Glomerular visceral epithelial cell (primary cell): ENCODE data around the gene KLHDC8A.
"Not testable (repeated sequence)": the region's sequence is repeated elsewhere in the genome, so short reads cannot be mapped to it uniquely, and the experiment has no call there.

Experiments
- DNase-seq: peaks from one replicate; pipeline ENCODE4 v3.0.0-alpha.2; 2016; ENCODE audit errors: extremely low spot score

The KLHDC8A gene

GRCh38 chr1:205371871-205372660 lies 15.3 kb upstream of the KLHDC8A start:
- DNase-seq: no peak

DNA sequence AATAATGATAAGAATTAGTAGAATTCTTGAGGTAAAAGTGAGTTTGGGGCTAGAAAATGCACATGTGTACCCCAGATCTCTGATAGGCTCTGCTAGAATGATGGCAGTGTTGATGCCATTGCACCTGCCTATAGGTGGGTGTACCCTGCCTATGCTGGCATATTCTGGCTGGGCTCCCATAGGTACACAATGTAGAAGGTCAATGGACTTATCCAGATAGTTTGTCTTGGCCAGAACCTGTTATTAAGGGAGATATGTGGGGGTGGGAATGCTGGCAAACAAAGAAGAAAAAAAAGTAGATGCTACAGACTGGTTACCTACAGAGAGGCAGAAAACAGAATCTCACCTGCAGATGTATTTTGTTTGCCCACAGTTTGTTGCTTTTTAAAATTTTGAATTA lies 14.1 kb upstream of the KLHDC8A start:
- no peak for DNase-seq

DNA sequence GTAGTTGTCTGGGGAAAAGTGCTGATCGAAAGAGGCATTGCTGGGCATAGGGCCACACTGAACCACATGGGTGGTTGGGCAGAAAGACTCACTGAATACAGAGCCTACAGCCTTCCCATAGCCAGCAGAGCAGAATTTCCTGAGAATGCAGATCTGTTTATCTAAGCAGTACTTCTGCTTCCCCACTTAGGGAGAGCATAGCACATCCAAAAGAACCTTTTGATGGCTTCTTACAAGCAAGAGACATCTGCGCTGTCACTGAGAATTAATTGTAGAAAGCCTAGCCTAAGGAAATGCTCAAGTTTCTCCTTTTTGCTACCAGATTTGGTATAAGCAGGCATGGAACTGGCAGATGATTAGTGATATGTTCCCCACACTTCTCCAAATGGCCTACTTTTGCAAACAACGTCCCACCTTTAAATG lies 13.0 kb upstream of the KLHDC8A start:
- DNase-seq: no peak

DNA sequence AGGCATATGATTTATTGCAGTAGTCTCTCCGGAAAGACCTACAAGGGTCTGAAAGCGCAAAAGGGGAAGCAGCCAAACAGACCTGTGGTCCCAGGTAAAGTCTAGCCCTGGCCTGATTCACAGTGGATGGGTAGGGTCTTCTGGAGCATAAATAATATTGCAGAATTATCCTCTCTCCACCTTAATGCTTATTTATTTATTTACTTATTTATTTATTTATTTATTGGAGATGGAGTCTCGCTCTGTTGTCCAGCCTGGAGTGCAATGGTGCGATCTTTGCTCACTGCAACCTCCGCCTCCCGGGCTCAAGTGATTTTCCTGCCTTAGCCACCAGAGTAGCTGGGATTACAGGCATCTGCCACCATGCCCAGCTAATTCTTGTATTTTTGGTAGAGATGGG lies 11.8 kb upstream of the KLHDC8A start:
- no peak for DNase-seq

GRCh38 chr1:205365945-205366463 lies 9.3 kb upstream of the KLHDC8A start:
- no peak for DNase-seq

DNA sequence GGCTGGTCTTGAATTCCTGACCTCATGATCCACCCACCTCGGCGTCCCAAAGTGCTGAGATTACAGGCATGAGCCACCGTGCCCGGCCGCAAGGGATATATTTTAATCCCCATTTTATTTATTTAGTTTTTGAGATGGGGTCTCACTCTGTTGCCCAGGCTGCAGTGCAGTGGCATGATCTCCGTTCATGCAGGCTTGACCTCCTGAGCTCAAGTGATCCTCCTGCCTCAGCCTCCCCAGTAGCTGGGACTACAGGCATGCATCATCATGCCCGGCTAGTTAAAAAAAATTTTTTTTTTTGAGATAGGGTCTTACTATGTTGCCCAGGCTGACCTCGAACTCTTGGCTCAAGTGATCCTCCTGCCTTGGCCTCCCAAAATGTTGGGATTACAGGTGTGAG lies 8.4 kb upstream of the KLHDC8A start:
- DNase-seq: not testable (repeated sequence)

DNA sequence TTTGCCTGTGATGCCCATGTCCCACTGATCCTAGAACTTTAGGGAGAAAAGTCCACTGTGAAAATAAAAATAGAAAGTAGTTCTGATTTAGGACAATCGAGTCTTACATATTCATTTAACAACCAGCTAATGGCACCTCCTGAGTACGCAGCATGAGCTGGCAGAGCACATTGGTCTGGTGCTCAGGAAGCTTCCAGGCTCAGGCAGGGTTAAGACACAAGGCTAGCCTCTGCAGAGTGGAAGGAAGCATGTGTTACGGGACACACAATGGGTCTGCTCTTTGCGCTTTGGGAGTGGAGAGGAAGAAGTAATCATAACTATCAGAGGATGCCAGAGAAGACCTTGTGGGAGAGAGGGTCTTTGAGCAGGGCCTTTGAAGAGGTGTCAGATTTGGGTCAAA lies 4.2 kb upstream of the KLHDC8A start:
- DNase-seq: no peak

DNA sequence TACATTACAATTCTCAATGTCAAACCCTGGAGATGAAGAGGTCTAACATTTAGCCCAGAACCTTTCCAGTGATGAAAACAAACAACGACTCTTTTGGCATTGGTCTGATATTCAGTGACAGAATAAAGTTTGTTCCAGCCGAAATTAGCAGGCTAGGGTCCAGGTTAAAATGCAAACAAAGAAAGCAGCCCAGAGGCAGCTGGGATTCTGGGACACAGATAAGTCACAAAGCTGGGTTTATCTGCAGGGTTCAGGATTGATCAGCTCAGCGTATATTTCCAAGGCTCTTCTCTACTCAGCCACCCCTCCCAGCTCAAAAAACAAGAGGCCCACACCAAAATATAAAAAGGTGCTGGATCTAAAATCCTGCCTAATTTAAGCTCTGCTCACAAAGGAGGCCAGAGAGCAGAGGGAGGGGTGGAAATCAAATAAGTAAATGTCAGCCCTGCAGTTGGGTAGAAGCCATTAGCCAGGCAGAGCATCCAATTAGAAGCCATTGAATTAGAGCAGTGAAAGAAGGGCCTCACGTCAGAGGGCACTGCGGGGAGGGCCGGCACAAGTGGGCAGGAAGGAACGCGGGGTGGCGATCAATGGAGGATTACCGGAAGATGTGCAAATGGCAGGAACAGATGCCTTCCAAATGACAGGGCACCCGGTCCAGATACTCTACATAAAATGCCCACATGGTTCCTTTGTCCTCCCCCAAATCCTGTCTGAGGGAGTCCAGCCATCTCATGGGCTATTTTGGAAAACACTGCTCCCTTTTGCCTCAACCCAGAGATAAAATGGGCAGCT lies 3.2 kb upstream of the KLHDC8A start:
- no peak for DNase-seq

GRCh38 chr1:205358579-205358978 lies 1.9 kb upstream of the KLHDC8A start:
- DNase-seq: no peak

DNA sequence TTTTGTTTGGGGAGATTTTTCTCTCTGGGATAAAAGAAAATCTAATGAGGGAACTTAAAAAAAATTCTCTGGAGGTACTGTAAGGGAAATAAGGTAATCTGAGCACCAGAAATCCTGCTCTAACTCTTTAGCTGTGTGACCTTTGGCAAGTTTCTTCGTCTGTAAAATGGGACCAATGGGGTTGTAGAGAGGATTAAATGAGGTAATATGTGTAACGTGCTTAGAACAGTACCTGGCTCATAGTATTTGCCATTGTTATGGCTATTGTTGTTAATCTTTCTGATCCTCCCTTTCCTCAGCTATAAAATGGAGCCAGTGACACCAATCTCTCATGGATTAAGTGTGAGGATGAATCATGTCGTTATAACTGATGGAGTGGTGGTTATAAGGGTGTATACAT lies 845 bp upstream of the KLHDC8A start:
- DNase-seq: no peak

DNA sequence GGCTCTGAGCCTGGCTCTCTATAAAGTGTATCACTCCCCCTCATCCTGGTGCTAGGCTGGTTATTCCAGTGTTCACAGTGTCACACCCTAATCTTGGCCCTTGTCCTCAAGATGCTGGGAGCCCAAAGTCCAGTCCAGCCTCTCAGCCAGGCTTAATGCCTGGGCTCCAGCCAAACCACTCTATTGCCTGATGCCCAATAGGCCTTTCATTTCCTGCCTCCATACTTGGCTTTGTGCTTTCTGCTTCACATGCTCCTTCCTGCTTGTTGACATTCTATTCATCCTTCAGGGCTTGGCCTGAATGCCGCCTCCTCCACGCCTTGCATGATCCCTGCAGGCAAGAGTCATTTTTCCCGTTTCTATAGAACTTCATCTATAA lies 1.7 kb downstream of the KLHDC8A start:
- no peak for DNase-seq

DNA sequence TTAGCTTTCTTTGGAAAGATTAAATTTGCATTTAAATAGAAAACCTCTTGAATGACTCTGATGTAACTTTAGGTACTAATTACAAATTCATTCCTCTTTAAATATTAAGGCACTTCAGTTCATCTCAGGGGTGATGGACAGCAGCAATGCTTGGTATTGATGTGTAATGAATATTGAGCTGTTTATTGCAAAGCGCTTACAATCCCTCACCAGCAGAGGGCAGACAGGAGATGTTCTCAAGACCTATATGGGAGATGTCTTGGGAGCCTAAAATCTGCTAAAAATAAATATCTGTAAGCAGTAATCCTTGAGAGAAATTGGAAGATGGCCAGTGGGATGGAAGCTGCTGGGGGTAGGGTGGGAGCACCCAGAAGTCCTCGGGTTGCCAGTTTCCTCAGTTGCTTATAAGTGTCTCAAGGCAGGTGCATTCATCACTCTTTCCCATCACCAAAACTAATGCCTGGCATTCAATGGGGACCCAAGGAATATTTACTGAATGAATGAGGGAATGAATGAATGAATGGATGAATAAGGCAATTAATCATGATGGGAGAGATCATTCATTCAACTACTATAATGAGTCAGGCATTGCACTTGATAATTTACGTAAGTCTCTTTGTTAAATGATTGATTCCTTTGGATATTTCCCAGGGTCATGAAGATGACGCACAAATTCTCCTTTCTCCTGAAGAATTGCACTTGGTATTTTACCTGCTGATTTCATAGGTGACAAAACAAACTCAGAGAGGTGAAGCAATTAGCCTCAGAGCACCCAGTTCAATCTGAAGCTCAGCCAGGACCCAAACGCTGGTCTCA lies 2.3 kb downstream of the KLHDC8A start:
- peak; percentile 63 for DNase-seq

- DNase-seq: no peak
Measured at GRCh38 chr1:205353612-205354011, 3.1 kb downstream of the KLHDC8A start.

- DNase-seq: no peak
Measured at GRCh38 chr1:205353191-205353590, 3.5 kb downstream of the KLHDC8A start.

DNA sequence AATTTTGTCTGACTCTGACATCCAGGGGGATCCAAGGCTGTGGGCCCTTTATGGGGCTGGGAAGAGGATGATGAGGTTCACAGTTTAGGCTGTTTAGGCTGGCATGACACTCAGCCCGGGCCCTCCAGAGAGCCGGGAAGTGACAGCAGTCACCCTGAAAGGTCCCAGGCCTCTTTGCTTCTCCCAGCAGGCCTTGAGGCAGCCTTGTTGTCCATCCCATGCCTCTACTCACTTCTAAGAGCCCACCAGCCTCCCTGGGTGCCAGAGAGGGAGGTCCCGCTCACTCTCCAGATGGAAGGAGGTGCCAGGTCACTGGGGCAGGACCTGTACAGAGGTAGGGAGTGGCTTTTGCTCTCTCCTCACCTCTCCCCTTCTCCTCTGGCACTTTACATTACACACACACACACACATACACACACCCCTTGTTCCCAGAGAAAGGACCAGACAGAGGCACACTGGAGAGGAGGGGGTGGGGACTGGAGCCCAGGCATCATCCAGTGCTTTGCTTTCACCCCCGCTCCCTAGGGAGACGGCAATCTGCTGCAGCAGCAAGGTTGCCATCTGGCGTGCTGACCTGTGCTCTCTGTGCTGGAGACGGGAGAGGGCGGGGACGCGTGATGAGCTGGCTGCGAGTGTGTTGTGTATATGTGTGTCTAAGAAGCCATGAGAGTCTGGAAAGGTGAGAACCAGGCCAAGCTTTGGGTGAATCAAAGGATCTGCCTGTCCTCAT lies 4.6 kb downstream of the KLHDC8A start:
- DNase-seq: no peak

DNA sequence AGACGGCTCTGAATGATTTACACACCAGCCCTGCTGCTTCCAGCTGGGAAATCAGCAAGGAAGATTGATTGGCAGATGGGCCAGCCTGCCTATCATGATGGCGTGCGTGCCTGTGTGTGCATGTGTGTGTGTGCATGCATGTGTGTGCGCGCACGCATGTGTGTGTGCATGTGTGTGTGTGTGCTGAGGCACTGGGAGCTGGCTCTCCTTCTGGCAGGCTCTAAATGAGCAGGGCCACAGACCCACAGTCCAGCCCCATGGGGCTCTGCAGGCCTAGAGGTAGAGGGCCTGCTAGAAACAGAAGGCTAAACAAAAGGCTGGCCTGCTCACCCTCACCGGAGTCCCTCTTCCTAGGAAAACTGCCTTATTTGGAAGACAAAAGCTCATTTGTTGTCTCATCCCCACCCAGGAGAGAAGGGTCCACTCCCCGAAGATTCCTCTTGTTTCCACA lies 6.0 kb downstream of the KLHDC8A start:
- DNase-seq: no peak

DNA sequence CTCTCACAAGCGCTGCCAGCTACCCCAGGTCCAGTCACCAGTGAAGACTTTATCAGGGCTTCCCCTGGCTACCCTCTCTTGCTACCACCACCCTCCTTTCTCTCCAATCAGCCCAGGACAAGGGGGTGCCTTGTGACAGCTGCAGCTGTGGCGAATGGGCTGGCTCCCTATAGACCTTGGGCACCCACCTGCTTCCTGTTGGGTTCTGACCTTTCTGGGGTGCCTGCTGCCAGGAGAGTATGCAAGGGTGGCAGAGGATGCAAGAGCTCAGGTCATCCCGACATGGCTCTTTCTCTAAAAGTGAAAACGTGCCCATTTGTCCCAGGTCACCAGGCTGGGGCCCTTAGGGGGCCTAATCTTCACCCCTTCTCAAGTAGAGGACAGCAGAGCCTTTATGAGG lies 6.6 kb downstream of the KLHDC8A start:
- DNase-seq: no peak

- peak; percentile 21 for DNase-seq
Measured at GRCh38 chr1:205348554-205349487, 7.9 kb downstream of the KLHDC8A start.

GRCh38 chr1:205346956-205347574 lies 9.7 kb downstream of the KLHDC8A start:
- peak; percentile 85 for DNase-seq

- no peak for DNase-seq
Measured at GRCh38 chr1:205345761-205346160, 11.0 kb downstream of the KLHDC8A start.
